GM12878 (cell line): Measurements from ENCODE around the gene PREB. TPM values are rescaled to one million over a fixed set of nuclear protein-coding genes. Genes with fewer than 3 reads are reported as not detected.

Experiments used
- ATAC-seq: fragments of 200-7000 bp; cut with Tn5 transposase; 3 replicates; pipeline ENCODE4 v1.9.1; 2020; ENCODE audit warnings: mild to moderate bottlenecking, moderate library complexity
- BruUV-seq: library from RNA; stranded (reverse); fragments of 400-500 nt; replicated peaks from 2 replicates; lab custom pipeline; 2021; lab: Mats Ljungman, UMichigan
- CTCF ChIA-PET: fragments of 300-600 bp; sonication (Branson Sonifier 250); formaldehyde crosslinking; extraction: SDS; loops from one replicate; lab custom pipeline; 2021; ENCODE audit warnings: inconsistent platforms; lab: Yijun Ruan, JAX
- POLR2A ChIA-PET: fragments of 350-600 bp; formaldehyde crosslinking; extraction: SDS; loops from one replicate; lab custom pipeline; 2021; ENCODE audit warnings: inconsistent platforms; lab: Charles Lee
- RAD21 ChIA-PET: fragments of 300-600 bp; sonication (Branson Sonifier 250); formaldehyde crosslinking; loops from one replicate; lab custom pipeline; 2023; ENCODE audit warnings: antibody characterized with exemption; ENCODE audit not compliant: unreplicated experiment; lab: Charles Lee
- SMC1A ChIA-PET: fragments of 300-600 bp; sonication (Branson Sonifier 250); formaldehyde crosslinking; loops from one replicate; lab custom pipeline; 2023; ENCODE audit not compliant: unreplicated experiment, uncharacterized antibody; lab: Charles Lee
- DNase-seq: peaks from one replicate; pipeline ENCODE4 v3.0.0-alpha.2; 2011; ENCODE audit warnings: low read depth, low spot score
- FAIRE-seq: peaks from 3 replicates; lab custom pipeline; 2011; peaks lifted over from hg19 to GRCh38; lab: Jason Lieb, UNC
- H2AFZ ChIP-seq: 2 replicates; pipeline ENCODE4 v1.6.0; 2011; ENCODE audit warnings: low read depth, low read length, control low read depth; ENCODE audit not compliant: control insufficient read depth
- H3K27ac ChIP-seq: 2 replicates; pipeline ENCODE4 v1.5.1; 2011; ENCODE audit warnings: control low read depth; ENCODE audit not compliant: control insufficient read depth, insufficient read depth
- H3K27me3 ChIP-seq, 2 experiments: replicated peaks in 1 of 2; 2 replicates each; pipeline versions ENCODE4 v1.6.0 to v1.6.1; 2011; ENCODE audit warnings: low read length in 1 of 2; ENCODE audit not compliant: control insufficient read depth in 2 of 2, insufficient read depth in 2 of 2
- H3K36me3 ChIP-seq, 2 experiments: 2 replicates each; pipeline ENCODE4 v1.5.1; 2011; ENCODE audit warnings: low read length in 1 of 2; ENCODE audit not compliant: control insufficient read depth in 2 of 2, insufficient read depth in 2 of 2
- H3K4me1 ChIP-seq: 2 replicates; pipeline ENCODE4 v1.6.1; 2011; ENCODE audit warnings: mild to moderate bottlenecking, low read length, moderate library complexity, mixed read lengths; ENCODE audit not compliant: control insufficient read depth, insufficient read depth
- H3K4me2 ChIP-seq: 2 replicates; pipeline ENCODE4 v1.6.0; 2011; ENCODE audit warnings: control low read depth; ENCODE audit not compliant: control insufficient read depth, insufficient read depth
- H3K4me3 ChIP-seq: fragments of 200-600 bp; sonication (generic); 2 replicates; pipeline ENCODE4 v1.5.1; 2016
- H3K79me2 ChIP-seq: 2 replicates; pipeline ENCODE4 v1.6.0; 2011; ENCODE audit warnings: low read length; ENCODE audit not compliant: control insufficient read depth, insufficient read depth
- H3K9ac ChIP-seq: 2 replicates; pipeline ENCODE4 v1.8.0; 2011; ENCODE audit warnings: low read length, control low read depth, mixed read lengths; ENCODE audit not compliant: control insufficient read depth, insufficient read depth
- H3K9me3 ChIP-seq: replicated peaks from 3 replicates; pipeline ENCODE4 v1.5.1; 2011; ENCODE audit warnings: mild to moderate bottlenecking, low read length; ENCODE audit not compliant: control insufficient read depth, insufficient read depth
- H4K20me1 ChIP-seq: 2 replicates; pipeline ENCODE4 v1.6.0; 2011; ENCODE audit not compliant: control insufficient read depth, insufficient read depth
- ASH2L ChIP-seq: fragments of 300-600, 200-600 bp; sonication (generic); IDR thresholded peaks from 2 replicates; pipeline ENCODE4 v1.6.1; 2017; ENCODE audit warnings: low read depth, mild to moderate bottlenecking, borderline replicate concordance
- BMI1 ChIP-seq: fragments of 450-650 bp; IDR thresholded peaks from 2 replicates; pipeline ENCODE4 v1.6.1; 2016; ENCODE audit warnings: mild to moderate bottlenecking, moderate library complexity, borderline replicate concordance
- CREB1 ChIP-seq: IDR thresholded peaks from 2 replicates; pipeline ENCODE4 v1.6.1; 2012; ENCODE audit warnings: low read depth, mild to moderate bottlenecking, inconsistent platforms
- HDAC2 ChIP-seq: fragments of 200-600 bp; sonication (generic); IDR thresholded peaks from 2 replicates; pipeline ENCODE4 v1.6.1; 2017
- HDGF ChIP-seq: fragments of 450-650 bp; IDR thresholded peaks from 2 replicates; pipeline ENCODE4 v1.6.1; 2016; ENCODE audit warnings: antibody characterized with exemption
- IKZF1 ChIP-seq: fragments of 450-650 bp; conservative IDR thresholded peaks from 2 replicates; pipeline ENCODE4 v1.6.1; 2017; ENCODE audit warnings: antibody characterized with exemption, mild to moderate bottlenecking
- NBN ChIP-seq: fragments of 450-650 bp; IDR thresholded peaks from 2 replicates; pipeline ENCODE4 v1.6.1; 2016
- NFYA ChIP-seq: IDR thresholded peaks from 2 replicates; pipeline ENCODE4 v1.6.1; 2011; ENCODE audit warnings: low read depth, mild to moderate bottlenecking, low read length, improper control_type of control experiment, borderline replicate concordance
- POLR2A ChIP-seq: IDR thresholded peaks from 2 replicates; pipeline ENCODE4 v1.6.1; 2011; ENCODE audit warnings: low read depth, mild to moderate bottlenecking, low read length
- POU2F2 ChIP-seq: IDR thresholded peaks from 3 replicates; pipeline ENCODE4 v1.6.1; 2011; ENCODE audit warnings: low read depth, mild to moderate bottlenecking, low read length, borderline replicate concordance
- RAD51 ChIP-seq: fragments of 450-650 bp; IDR thresholded peaks from 2 replicates; pipeline ENCODE4 v1.6.1; 2016; ENCODE audit warnings: moderate library complexity, mild to moderate bottlenecking, inconsistent platforms
- RCOR1 ChIP-seq: conservative IDR thresholded peaks from 2 replicates; pipeline ENCODE4 v1.6.1; 2012; ENCODE audit warnings: low read depth, low read length, improper control_type of control experiment
- STAT1 ChIP-seq: fragments of 450-650 bp; conservative IDR thresholded peaks from 2 replicates; pipeline ENCODE4 v1.6.1; 2014; ENCODE audit warnings: antibody characterized with exemption, mild to moderate bottlenecking
- YY1 ChIP-seq: IDR thresholded peaks from 2 replicates; pipeline ENCODE4 v1.6.1; 2011; ENCODE audit warnings: low read depth, mild to moderate bottlenecking, low read length
- ZNF274 ChIP-seq: IDR thresholded peaks from one replicate; pipeline ENCODE4 v1.8.0; 2011; ENCODE audit not compliant: insufficient read length, insufficient read depth
- WGBS: methylation state at CpG from one replicate; pipeline ENCODE4 v1.1.6; 2016; ENCODE audit warnings: low lambda C conversion rate; ENCODE audit not compliant: insufficient replicate concordance, insufficient coverage; ENCODE audit errors: missing lambda C conversion rate; 5-methylcytosine and 5-hydroxymethylcytosine counted together
- in situ Hi-C: fragments of 300-500 bp; cut with MboI; formaldehyde crosslinking; loops from 9 replicates; pipeline ENCODE4 v1.14.3; 2018; ENCODE audit warnings: mixed read lengths
- intact Hi-C: fragments of 100-400 bp; cut with micrococcal nuclease; formaldehyde crosslinking; loops from one replicate; pipeline ENCODE4 v1.14.2; 2022; ENCODE audit not compliant: unreplicated experiment
- polyA plus RNA-seq, 11 experiments: library from polyadenylated mRNA; depleted of rRNA in 4 of 11; unstranded in 6 of 11; stranded (reverse) in 5 of 11; fragments of >200 nt; fragmentation: Nextera tagmentation in 4 of 11; fragmentation: Illumina TruSeq in 1 of 11; extraction: Ambion mirVana in 4 of 11; extraction: Trizol in 1 of 11; gene quantifications; 1 replicate in 1 of 11; 2 replicates in 10 of 11; pipeline versions ENCODE4 v1.2.1 to v1.2.3, GENCODE V29; 2011 to 2016; ENCODE audit warnings: inconsistent platforms in 2 of 11, missing spikeins in 2 of 11, low read depth in 1 of 11
- total RNA-seq, 4 experiments: library from RNA; depleted of rRNA in 3 of 4; stranded (reverse); fragments of >200 nt in 3 of 4; fragmentation: Illumina TruSeq in 1 of 4; extraction: Trizol in 1 of 4; gene quantifications; 2 replicates each; pipeline versions ENCODE4 v1.2.1 to v1.2.3, GENCODE V29; 2013 to 2021
- TF ChIP-seq, protein P1 (sequence below): fragments of 450-650 bp; IDR thresholded peaks from 2 replicates; pipeline ENCODE4 v1.6.1; 2016; ENCODE audit warnings: mild to moderate bottlenecking
- TF ChIP-seq, protein P2 (sequence below): IDR thresholded peaks from 2 replicates; pipeline ENCODE4 v1.6.1; 2012; ENCODE audit warnings: low read depth, low read length, improper control_type of control experiment
- TF ChIP-seq, protein P3 (sequence below): IDR thresholded peaks from 2 replicates; pipeline ENCODE4 v1.6.1; 2011; ENCODE audit warnings: mild to moderate bottlenecking, low read depth, low read length, moderate library complexity; ENCODE audit not compliant: insufficient replicate concordance

PREB gene
- total and polyA plus RNA-seq, 10 of the 15 experiments (the other 5 are each of a cell fraction or from before 2014, with no cell fraction given), result 26.3 to 101 (median 52.7) TPM

DNA sequence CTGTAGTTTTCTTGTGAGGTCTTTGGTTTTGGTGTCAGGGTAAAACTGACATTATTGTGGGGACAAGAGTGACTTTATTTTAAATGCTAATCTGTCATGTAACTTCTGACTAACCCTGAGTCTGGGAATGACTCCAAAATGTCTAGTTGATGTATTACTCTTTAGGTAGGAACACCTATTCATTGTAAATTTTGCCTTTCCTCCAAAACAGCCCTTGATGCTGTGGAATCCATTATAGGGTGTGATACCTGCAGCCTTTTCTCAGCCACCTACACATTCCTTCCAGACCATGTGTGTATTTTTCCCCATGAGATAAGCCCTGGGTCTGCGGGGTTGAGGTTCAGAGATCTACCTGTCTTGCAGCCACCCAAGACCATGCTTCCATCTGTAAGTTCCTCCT is 8.8 kb upstream of the PREB start:
- Histone ChIP-seq H3K9me3 (no peaks in the 10 kb centered on the region; the same call in 2 of the 3 replicates), H3K79me2 (no peaks in the 10 kb centered on the region), H3K4me1 (no peaks in the 10 kb centered on the region), H3K27ac (no peak overlapping the region), H2AFZ (no peak overlapping the region), H3K36me3 (no peaks in the 10 kb centered on the region), H3K4me2 (no peak overlapping the region), H4K20me1 (no peaks in the 10 kb centered on the region), H3K9ac (no peak overlapping the region), H3K4me3 (no peak overlapping the region)
- ChIA-PET RAD21 (no interaction called here), POLR2A (no interaction called here), SMC1A (no interaction called here), CTCF (no interaction called here)
- DNase-seq (no peak), ATAC-seq (no peak), FAIRE-seq (no peak)
- intact Hi-C loops (no loop called here), in situ Hi-C loops (no loop called here)
- 63% methylated on average over 1 of the region's 1 CpG for WGBS
- no TSS peak for BruUV-seq
- no peak for TF ChIP-seq NFYA
- no peak for TF ChIP-seq RCOR1
- no peak for TF ChIP-seq YY1
- TF ChIP-seq, all 136 proteins: peak for 0
- H3K27me3 ChIP-seq, result no peaks in the 10 kb centered on the region; a peak in 2 of 4 replicates

DNA sequence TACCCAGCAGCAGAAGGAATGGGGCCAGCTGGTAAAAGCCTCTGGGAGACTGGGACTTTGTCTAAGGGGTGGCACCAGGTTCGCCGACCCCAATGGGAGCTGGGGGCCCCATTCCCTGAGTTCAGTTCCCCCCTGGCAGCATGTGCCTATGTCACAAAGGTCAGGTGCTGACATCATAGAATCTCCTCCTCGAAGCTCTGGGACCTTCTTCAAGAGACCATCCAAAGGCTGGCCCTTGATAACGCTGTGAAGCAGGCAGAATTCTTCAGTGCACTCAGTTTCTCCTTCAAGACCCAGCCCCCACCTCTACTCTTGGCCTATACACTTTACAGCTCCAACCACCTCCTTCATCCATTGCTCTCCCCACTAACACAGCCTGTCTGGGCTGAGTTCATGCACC is 4.9 kb upstream of the PREB start, which contains the start of gene PRR30:
Gene PRR30, minus strand, starts transcription at position 101 of the 400 bp plus-strand sequence. CDS start 1,081 bp downstream, outside the sequence.
- in situ Hi-C loops, result no loop called here
- RAD21 ChIA-PET, result no interaction called here
- no peak within 1 kb of the TSS for H3K27ac ChIP-seq
- CTCF ChIA-PET, result interaction anchor here (0.7 kb wide), 1 partner anchor 53 kb away, joined by 3 read pairs; no protein-coding TSS in a partner anchor
- H3K27me3 ChIP-seq, result no peaks in the 10 kb centered on the region; a peak in 1 of 4 replicates
- no peaks in the 10 kb centered on the region for H4K20me1 ChIP-seq
- no peak within 1 kb of the TSS for H2AFZ ChIP-seq
- BruUV-seq, result no TSS peak
- peaks cover 1% of the 10 kb centered on the region for H3K79me2 ChIP-seq
- H3K4me1 ChIP-seq, result peaks cover 4% of the 10 kb centered on the region; the same call in 1 of the 2 replicates
- no peak for ATAC-seq
- WGBS, result 44% methylated on average over 4 of the region's 4 CpGs
- H3K9me3 ChIP-seq, result no peaks in the 10 kb centered on the region; the same call in 2 of the 3 replicates
- POLR2A ChIA-PET, result no interaction called here
- H3K9ac ChIP-seq, result no peak within 1 kb of the TSS
- no peak within 1 kb of the TSS for H3K4me3 ChIP-seq
- no peak within 1 kb of the TSS for H3K4me2 ChIP-seq
- no peak for DNase-seq
- H3K36me3 ChIP-seq, result no peaks in the 10 kb centered on the region
- SMC1A ChIA-PET, result no interaction called here
- intact Hi-C loops, result no loop called here
- FAIRE-seq, result no peak
- TF ChIP-seq CREB1 (no peak), ZNF274 (no peak), ASH2L (no peak), RAD51 (no peak), NBN (no peak), STAT1 (no peak), POU2F2 (no peak), HDAC2 (no peak), IKZF1 (no peak), HDGF (no peak), BMI1 (no peak), POLR2A (no peak)
- TF ChIP-seq, protein P1, sequence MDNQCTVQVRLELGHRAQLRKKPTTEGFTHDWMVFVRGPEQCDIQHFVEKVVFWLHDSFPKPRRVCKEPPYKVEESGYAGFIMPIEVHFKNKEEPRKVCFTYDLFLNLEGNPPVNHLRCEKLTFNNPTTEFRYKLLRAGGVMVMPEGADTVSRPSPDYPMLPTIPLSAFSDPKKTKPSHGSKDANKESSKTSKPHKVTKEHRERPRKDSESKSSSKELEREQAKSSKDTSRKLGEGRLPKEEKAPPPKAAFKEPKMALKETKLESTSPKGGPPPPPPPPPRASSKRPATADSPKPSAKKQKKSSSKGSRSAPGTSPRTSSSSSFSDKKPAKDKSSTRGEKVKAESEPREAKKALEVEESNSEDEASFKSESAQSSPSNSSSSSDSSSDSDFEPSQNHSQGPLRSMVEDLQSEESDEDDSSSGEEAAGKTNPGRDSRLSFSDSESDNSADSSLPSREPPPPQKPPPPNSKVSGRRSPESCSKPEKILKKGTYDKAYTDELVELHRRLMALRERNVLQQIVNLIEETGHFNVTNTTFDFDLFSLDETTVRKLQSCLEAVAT, result no peak
- TF ChIP-seq, protein P2, sequence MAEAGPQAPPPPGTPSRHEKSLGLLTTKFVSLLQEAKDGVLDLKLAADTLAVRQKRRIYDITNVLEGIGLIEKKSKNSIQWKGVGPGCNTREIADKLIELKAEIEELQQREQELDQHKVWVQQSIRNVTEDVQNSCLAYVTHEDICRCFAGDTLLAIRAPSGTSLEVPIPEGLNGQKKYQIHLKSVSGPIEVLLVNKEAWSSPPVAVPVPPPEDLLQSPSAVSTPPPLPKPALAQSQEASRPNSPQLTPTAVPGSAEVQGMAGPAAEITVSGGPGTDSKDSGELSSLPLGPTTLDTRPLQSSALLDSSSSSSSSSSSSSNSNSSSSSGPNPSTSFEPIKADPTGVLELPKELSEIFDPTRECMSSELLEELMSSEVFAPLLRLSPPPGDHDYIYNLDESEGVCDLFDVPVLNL, result no peak
- TF ChIP-seq, protein P3, sequence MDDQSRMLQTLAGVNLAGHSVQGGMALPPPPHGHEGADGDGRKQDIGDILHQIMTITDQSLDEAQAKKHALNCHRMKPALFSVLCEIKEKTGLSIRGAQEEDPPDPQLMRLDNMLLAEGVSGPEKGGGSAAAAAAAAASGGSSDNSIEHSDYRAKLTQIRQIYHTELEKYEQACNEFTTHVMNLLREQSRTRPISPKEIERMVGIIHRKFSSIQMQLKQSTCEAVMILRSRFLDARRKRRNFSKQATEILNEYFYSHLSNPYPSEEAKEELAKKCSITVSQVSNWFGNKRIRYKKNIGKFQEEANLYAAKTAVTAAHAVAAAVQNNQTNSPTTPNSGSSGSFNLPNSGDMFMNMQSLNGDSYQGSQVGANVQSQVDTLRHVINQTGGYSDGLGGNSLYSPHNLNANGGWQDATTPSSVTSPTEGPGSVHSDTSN, result no peak
